Right forelimb (tissue), 1 donor: Measurements from ENCODE around the gene ARHGAP33.
"Not testable (repeated sequence)": the region's sequence is repeated elsewhere in the genome, so short reads cannot be mapped to it uniquely, and the experiment has no call there.

Experiments used
- DNase-seq: peaks from one replicate; pipeline ENCODE4 v3.0.0-alpha.2; 2018

Gene ARHGAP33

GRCh38 chr19:35796645-35797542 lies 21.5 kb downstream of the ARHGAP33 start:
- no peak for DNase-seq

- DNase-seq = no peak
Observed at GRCh38 chr19:35797663-35798062, 22.3 kb downstream of the ARHGAP33 start.

- no peak for DNase-seq
Observed at GRCh38 chr19:35801828-35802227, 26.5 kb downstream of the ARHGAP33 start.

- DNase-seq = no peak
Observed at GRCh38 chr19:35805526-35806102, 30.2 kb downstream of the ARHGAP33 start.

- no peak for DNase-seq
Observed at GRCh38 chr19:35806597-35806996, 31.2 kb downstream of the ARHGAP33 start.

GRCh38 chr19:35807633-35808032 lies 32.3 kb downstream of the ARHGAP33 start:
- DNase-seq = no peak

GRCh38 chr19:35811317-35812219 lies 36.2 kb downstream of the ARHGAP33 start:
- no peak for DNase-seq

GRCh38 chr19:35812220-35813042 lies 37.1 kb downstream of the ARHGAP33 start, which contains the start of gene PRODH2:
PRODH2 (minus strand) TSS chr19:35812845; CDS start chr19:35812805, 40 bp downstream.
- no peak for DNase-seq

GRCh38 chr19:35813043-35813890 lies 37.9 kb downstream of the ARHGAP33 start:
- no peak for DNase-seq

GRCh38 chr19:35816262-35816661 lies 40.9 kb downstream of the ARHGAP33 start:
- no peak for DNase-seq

GRCh38 chr19:35816846-35817245 lies 41.5 kb downstream of the ARHGAP33 start:
- no peak for DNase-seq

GRCh38 chr19:35818445-35818844 lies 43.1 kb downstream of the ARHGAP33 start:
- no peak for DNase-seq

GRCh38 chr19:35822579-35822978 lies 47.2 kb downstream of the ARHGAP33 start:
- DNase-seq = no peak

GRCh38 chr19:35824150-35824549 lies 48.8 kb downstream of the ARHGAP33 start:
- DNase-seq = no peak

- DNase-seq = peak; percentile 82
Observed at GRCh38 chr19:35828692-35829301, 53.4 kb downstream of the ARHGAP33 start.

GRCh38 chr19:35830986-35831385 lies 55.6 kb downstream of the ARHGAP33 start:
- no peak for DNase-seq

- DNase-seq = no peak
Observed at GRCh38 chr19:35832054-35832453, 56.7 kb downstream of the ARHGAP33 start.

- DNase-seq = no peak
Observed at GRCh38 chr19:35833972-35834371, 58.6 kb downstream of the ARHGAP33 start.

- not testable (repeated sequence) for DNase-seq
Observed at GRCh38 chr19:35836096-35836495, 60.7 kb downstream of the ARHGAP33 start.
